Measurements from ENCODE around the gene GPC1.

Gene GPC1

DNA sequence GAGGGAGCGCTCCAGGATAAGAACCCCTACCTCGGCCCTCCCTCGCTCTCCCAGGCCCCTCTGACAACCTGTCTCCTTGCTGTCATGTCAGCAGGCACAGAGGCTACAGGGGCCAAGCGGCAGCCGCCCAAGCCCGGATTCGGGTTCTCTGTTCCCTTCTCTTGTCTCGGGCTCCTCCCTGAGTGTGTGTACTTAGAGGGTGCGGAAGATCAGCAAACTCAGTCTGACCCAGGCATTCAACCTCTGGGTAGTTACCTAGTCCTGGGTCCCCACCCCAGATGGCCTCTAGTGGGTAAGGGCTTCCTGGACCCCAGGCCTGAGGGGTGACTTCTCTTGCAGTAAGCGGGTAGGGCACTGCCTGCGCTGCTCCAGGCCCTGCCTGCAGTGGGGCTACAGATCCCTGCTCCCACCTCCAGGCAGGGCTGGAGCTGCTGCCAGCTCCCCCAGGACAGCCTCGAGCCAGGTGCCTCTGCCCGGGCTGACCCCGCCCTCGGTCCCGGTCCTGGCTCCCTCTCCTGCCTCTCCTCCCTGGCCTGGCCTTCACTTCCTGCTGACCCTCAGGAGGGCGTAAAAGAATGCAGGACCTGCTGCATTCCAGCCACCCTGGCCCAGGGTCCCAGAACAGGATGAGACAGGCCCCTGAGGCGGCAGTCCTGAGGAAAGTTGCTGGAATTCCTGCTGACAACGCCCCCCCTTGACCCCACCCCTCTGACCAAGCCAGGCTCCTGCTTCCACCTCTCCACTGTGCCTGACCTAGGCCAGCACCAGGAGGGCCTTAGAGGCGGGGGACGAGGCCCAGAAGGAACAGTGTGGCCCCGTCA lies 22.0 kb downstream of the GPC1 start:
- no peak for DNase-seq (ENCODE audit: low read depth)

DNA sequence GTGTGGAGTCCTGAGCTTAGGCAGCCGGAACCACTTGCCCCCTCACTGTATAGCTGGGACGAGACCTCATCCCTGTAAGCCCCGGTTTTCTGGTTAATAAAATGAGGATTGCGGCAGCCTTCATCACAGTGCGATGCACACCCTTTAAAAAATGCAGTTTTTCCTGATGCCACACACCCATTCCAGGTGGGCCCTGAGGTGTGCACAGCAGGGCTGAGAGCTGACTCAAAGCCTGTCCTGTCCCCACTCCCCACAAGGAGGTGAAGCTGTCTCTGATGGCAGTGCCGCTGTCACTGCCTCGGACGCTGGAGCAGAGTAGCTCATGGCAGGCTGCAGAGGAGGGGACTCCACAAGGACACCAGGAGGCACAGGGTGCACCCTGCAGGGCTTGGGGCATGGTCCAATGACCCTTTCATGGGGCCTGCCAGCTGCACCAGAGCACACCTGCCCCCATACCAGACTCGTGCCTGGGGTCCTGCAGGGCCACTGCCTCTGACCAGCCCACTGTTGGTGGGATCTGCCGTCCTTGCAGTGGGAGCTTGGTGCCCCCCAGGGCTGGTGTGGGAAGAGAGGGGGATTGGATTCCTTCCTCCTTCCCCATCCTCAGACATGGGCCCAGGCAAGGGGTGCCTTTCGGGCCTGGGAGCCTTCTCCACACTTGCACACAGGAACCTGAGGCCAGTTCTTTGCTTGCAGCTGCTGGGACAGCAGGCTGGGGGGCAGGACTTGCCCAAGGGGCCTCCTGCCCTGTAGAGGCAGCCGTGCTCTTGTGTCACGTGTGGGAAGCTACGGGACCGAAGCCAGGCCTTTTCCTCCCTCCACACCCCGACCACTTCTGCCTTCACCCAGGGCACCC lies 22.8 kb downstream of the GPC1 start:
- no peak for DNase-seq (ENCODE audit: low read depth)

DNA sequence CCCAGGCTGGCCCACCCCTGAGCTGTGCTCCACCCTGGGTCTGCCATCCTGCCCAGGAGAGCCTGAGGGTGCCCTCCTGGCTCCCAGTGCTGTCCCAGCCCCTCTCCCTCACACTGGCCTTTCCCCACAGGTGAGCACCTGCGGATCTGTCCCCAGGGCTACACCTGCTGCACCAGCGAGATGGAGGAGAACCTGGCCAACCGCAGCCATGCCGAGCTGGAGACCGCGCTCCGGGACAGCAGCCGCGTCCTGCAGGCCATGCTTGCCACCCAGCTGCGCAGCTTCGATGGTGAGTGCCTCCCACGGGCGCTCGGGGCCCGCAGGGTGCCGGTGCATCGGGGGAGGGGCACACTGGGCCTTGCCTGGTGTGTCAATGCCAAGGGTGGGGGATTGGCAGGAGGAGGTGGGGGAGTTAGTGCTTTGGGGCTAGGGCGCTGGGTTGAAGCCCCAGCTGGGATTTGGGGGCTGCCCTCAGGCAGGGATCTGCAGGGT lies 23.5 kb downstream of the GPC1 start:
- no peak for DNase-seq (ENCODE audit: low read depth)

DNA sequence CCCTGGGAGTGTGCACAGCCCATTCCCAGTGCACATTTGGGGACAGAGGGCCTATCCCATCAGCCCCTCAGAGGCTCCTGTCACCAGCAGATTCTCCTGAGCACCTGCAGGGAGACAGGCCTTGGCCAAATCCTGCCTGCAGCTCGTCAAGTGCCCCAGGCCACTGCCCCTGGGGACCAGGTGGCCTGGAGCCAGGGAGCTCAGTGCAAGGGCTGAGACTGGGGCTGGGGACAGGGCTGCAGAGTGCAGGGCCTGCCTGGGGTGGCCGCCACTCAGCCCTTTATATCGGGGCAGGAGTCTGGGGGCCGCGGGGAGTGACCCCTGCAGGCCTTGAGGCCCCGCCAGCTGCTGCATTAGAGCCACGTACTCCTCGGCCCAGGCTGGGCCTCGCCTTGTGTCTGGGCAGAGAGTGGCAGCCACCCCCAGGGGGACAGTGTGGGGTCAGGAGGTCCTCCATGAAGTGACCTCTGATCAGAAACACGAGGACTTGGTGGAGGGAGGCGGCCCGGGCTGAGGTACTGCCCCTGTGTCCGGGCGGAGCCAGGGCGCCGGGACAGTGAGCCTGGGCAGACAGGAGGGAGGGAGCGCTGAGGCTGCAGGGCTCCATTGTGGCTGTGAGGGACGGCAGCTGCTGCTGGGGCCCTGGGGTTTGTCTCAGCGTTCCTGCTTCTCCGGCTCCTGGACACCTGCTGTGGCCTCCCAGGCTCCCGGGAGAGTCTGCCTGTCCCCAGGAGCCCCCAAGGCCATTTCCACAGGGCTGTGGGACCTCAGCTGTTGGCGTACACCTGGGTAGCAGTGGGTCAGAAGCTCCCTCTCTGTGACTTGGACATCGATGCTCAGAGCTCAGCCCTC lies 24.2 kb downstream of the GPC1 start:
- DNase-seq (ENCODE audit: low read depth) = no peak

DNA sequence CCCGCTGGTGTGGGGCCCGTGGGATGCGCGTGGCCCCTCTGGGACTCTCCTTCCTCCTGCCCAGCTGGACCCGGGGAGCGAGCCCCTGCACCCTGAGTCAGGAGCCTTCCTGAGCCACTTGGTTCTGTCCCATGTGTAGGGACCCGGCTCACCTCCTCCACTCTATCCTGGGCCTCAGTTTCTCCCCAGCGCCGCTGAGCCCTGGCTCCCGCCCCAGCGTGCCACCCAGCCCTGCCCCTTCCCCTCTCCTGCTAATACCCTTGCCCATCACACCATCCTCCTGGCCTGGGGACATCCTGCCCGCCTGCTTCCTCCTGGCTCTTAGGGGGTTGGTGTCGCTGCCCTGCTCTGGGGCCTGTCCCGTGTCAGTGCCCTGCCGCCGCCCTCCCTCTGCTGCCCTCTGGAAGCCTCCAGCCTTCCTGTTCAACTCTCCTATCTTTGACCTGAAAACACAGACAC lies 24.8 kb downstream of the GPC1 start:
- DNase-seq (ENCODE audit: low read depth) = no peak

DNA sequence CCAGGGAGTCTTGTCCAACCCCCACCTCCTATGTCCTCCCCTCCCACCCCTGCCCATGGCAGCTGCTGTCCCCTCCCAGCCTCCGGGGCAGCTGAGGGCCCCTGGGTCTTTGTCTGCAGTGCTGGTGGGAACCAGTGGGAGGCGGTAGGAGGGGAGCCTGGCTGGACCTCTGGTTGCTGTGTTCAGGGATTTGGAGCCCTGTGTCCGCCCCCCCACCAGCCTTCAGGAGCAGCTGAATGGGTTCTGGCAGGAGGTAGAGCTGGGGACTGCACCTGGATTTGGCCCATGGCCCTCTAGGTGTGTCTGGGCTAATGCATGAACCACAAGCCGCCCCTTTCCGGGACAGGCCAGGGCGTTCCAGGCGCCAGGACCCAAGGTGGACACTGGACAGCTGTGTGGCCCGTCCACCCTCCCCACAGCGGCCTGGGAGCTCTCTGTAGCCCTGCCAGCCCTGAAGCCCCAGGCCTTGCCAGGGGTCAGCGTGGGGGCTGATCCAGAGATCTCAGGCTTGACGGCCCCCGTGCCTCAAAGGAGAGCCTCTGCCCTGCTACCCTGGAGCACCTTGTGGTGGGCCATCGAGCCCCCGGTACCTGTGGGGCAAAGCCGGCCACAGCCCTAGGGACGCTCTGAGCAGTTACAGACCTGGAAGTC lies 25.4 kb downstream of the GPC1 start:
- DNase-seq (ENCODE audit: low read depth) = no peak

DNA sequence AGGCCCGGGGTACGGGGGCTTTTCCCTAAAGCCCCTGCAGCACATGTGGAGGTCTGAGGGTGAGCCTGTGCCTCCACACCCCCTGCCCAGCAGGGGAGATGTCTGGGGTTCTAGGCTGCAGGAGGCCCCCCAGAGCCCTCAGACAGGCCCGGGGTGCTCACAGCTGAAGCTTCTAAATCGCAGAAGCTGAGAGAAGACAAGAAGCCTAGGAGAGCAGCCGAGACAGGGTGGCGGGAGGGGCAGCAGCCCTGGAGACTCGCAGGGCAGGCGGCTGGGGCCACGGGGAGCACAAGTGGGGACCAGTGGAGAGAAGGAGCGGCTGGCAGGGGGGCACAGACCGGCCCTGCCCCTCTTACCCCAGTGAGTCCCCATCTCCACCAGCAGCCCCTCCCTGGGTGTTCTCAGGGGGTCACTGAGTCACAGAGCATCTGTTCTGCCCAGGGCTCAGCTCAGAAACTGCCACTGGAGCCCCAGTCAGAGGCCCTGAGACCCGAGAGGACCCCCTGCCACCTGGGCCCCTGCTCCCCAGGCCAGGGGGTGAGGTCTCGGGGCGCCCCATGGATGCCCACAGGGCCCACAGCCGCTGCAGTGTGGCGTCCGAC lies 26.1 kb downstream of the GPC1 start:
- DNase-seq (ENCODE audit: low read depth) = no peak

DNA sequence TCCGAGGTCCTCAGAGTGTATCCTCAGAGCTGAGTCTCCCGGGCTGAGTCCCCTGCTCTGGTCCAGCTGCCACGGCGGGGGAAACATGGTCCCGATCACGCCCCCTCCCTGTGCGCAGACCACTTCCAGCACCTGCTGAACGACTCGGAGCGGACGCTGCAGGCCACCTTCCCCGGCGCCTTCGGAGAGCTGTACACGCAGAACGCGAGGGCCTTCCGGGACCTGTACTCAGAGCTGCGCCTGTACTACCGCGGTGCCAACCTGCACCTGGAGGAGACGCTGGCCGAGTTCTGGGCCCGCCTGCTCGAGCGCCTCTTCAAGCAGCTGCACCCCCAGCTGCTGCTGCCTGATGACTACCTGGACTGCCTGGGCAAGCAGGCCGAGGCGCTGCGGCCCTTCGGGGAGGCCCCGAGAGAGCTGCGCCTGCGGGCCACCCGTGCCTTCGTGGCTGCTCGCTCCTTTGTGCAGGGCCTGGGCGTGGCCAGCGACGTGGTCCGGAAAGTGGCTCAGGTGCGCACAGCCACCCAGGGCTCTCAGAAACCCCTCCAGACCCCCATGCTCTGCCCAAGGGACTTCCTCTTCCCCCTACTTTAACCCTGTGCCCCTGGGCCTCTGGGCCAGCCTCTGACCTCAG lies 26.7 kb downstream of the GPC1 start:
- DNase-seq (ENCODE audit: low read depth) = no peak

DNA sequence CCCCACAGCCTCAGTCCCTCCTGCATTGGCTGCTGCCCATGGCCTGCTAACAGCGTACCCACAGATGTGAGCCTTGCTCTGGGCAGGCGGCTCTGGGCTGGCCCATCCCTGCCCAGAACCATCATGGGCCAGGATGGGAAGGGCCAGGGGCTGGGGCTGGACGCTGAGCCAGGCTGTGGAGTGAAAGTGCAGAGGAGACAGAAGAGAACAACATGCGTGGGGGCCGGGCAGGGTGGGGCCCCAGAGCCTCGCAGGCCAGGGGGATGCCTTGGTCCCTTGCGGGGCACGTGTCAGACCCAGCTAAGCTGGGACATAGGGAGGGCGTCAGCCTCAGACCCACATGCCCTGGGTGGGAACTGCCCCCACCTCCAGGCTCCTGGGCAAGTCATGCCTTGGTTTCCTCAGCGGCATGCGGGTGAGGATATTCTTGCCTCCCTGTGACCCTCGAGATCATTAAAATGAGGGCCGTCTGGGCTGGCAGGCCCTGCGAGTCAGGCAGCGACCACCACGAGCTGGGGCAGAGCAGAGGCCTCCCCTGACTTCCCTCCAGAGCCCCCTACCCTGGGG lies 27.3 kb downstream of the GPC1 start:
- DNase-seq (ENCODE audit: low read depth) = no peak

DNA sequence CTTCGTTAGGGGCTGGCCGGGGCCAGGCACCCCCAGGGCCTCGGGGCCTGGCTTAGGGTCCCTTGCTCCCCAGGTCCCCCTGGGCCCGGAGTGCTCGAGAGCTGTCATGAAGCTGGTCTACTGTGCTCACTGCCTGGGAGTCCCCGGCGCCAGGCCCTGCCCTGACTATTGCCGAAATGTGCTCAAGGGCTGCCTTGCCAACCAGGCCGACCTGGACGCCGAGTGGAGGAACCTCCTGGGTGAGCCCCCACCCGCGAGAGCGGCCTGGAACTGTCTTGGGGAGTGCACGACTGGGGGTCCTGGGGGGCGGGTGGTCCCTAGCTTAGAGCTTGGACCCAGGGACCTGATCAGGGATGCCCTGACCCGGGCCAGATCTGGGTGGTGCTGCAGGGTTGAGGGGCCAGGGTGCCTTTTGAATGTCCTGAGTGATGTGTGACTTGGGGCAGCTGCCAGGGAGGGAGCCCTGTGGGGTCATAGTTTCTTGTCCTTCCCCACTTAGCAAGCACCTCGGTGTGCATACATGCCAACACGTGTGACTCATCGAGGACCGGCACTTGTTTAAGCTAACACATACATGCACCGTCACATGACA lies 27.9 kb downstream of the GPC1 start:
- no peak for DNase-seq (ENCODE audit: low read depth)

DNA sequence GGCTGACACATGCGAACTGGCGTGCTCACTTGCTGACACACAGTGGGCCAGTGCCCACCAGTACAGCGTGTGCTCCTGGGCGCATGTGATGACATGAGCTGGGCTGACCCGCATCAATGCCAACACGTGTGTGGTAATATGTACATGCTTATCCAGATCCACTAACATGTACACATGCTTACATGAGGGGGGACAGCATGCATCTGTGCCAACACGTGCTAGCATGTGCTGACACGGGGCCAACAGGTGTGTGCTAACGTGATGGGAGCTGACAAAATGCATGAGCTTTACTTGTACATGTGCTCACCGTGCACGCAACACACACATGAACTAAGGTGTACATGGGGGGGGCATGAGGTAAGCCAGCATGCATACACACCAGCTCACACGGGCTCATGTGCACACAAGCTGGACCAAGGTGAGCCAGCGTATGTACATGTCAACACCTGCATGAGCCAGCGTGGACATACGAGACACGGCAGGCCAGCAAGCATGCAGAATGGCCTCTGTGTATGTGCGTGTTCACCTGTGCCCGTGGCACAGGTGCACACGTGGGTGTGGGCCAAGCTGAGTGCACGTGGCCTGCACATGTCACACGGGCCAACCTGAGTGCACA lies 28.5 kb downstream of the GPC1 start:
- DNase-seq (ENCODE audit: low read depth) = no peak

DNA sequence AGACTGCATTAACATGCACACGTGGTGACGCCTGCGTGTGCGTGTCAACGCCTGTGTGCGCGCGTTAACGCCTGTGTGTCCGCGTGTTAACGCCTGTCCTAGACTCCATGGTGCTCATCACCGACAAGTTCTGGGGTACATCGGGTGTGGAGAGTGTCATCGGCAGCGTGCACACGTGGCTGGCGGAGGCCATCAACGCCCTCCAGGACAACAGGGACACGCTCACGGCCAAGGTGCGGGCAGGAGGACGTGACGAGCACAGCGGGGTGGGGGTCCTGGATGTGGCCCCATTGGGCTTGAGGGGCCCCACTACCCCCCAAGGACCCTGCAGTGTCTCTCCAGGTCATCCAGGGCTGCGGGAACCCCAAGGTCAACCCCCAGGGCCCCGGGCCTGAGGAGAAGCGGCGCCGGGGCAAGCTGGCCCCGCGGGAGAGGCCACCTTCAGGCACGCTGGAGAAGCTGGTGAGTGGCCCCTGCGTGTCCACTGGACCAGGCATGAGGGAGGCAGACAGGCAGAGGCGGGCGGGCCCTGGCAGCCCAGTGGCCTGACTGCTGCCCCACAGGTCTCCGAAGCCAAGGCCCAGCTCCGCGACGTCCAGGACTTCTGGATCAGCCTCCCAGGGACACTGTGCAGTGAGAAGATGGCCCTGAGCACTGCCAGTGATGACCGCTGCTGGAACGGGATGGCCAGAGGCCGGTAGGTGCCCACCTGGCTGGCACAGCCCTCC lies 29.2 kb downstream of the GPC1 start:
- DNase-seq (ENCODE audit: low read depth) = no peak

DNA sequence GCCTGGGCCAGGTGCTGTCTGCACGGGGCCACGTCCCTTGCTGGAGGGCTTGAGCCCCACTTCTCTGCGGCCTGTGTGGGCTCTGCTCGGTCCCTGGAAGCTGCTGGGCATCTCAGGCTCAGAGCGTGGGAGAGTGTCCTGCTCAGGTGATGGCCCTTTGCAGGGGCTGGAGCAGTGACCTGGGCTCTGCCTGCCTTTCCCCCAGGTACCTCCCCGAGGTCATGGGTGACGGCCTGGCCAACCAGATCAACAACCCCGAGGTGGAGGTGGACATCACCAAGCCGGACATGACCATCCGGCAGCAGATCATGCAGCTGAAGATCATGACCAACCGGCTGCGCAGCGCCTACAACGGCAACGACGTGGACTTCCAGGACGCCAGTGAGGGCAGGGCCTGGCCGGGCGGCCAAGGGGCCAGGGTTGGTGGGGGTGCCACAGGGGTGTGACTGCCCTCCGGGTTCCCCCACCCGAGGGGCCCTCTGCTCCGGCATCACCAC lies 29.9 kb downstream of the GPC1 start:
- DNase-seq (ENCODE audit: low read depth) = no peak

DNA sequence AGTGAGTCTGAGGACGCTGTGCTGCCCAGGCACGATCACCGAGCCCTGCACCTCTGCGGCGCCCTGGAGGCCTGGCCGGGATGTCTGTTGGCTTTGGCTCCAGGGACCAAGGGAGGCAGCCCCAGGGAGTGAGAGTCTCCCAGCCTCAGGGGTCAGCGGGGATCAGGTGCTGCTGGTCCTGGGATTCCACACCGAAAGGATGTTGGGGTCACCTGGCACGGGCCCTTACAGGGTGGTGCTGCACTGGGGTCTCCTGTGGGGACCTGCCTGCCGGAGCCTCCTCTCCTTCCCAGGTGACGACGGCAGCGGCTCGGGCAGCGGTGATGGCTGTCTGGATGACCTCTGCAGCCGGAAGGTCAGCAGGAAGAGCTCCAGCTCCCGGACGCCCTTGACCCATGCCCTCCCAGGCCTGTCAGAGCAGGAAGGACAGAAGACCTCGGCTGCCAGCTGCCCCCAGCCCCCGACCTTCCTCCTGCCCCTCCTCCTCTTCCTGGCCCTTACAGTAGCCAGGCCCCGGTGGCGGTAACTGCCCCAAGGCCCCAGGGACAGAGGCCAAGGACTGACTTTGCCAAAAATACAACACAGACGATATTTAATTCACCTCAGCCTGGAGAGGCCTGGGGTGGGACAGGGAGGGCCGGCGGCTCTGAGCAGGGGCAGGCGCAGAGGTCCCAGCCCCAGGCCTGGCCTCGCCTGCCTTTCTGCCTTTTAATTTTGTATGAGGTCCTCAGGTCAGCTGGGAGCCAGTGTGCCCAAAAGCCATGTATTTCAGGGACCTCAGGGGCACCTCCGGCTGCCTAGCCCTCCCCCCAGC lies 30.5 kb downstream of the GPC1 start:
- DNase-seq (ENCODE audit: low read depth) = no peak

DNA sequence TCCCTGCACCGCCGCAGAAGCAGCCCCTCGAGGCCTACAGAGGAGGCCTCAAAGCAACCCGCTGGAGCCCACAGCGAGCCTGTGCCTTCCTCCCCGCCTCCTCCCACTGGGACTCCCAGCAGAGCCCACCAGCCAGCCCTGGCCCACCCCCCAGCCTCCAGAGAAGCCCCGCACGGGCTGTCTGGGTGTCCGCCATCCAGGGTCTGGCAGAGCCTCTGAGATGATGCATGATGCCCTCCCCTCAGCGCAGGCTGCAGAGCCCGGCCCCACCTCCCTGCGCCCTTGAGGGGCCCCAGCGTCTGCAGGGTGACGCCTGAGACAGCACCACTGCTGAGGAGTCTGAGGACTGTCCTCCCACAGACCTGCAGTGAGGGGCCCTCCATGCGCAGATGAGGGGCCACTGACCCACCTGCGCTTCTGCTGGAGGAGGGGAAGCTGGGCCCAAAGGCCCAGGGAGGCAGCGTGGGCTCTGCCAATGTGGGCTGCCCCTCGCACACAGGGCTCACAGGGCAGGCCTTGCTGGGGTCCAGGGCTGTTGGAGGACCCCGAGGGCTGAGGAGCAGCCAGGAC lies 31.2 kb downstream of the GPC1 start:
- no peak for DNase-seq (ENCODE audit: low read depth)

DNA sequence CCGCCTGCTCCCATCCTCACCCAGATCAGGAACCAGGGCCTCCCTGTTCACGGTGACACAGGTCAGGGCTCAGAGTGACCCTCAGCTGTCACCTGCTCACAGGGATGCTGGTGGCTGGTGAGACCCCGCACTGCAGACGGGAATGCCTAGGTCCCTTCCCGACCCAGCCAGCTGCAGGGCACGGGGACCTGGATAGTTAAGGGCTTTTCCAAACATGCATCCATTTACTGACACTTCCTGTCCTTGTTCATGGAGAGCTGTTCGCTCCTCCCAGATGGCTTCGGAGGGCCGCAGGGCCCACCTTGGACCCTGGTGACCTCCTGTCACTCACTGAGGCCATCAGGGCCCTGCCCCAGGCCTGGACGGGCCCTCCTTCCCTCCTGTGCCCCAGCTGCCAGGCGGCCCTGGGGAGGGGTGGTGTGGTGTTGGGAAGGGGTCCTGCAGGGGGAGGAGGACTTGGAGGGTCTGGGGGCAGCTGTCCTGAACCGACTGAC lies 31.7 kb downstream of the GPC1 start:
- DNase-seq (ENCODE audit: low read depth) = no peak

DNA sequence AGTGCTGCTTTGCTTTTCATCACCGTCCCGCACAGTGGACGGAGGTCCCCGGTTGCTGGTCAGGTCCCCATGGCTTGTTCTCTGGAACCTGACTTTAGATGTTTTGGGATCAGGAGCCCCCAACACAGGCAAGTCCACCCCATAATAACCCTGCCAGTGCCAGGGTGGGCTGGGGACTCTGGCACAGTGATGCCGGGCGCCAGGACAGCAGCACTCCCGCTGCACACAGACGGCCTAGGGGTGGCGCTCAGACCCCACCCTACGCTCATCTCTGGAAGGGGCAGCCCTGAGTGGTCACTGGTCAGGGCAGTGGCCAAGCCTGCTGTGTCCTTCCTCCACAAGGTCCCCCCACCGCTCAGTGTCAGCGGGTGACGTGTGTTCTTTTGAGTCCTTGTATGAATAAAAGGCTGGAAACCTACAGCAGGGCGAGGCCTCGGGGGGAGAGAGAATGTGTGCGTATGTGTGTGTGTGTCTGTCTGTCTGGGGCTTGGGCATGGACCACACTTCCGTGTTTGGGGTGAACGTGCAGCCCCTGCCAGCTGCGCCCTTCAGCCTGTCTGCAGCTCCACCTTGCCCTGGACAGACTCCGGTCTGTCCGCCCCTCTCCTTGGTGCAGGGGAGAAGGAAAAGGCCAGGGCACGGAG lies 32.3 kb downstream of the GPC1 start:
- DNase-seq (ENCODE audit: low read depth) = no peak

Measured in activated T-cell treated with anti-CD3 and anti-CD28 coated beads for 1 hour (primary cell).